M059J (cell line): Measurements from ENCODE around the gene IFRD1. TPM values are rescaled to one million over a fixed set of nuclear protein-coding genes. Genes with fewer than 3 reads are reported as not detected.
"Not testable (repeated sequence)": the region's sequence is repeated elsewhere in the genome, so short reads cannot be mapped to it uniquely, and the experiment has no call there.

Experiments used
- DNase-seq: peaks from one replicate; pipeline ENCODE4 v3.0.0-alpha.2; 2012; ENCODE audit warnings: low read depth
- total RNA-seq: library from RNA; depleted of rRNA; stranded (reverse); fragments of >200 nt; shearing (Covaris generic); gene quantifications from 2 replicates; pipeline ENCODE4 v1.2.3, GENCODE V29; 2014

IFRD1 gene
- total RNA-seq, 1 experiment from 2014 or later = 78.6 TPM

GRCh38 chr7:112442210-112442609, 8.1 kb upstream of the IFRD1 start:
- no peak for DNase-seq

- no peak for DNase-seq
These were observed 5.8 kb upstream of the IFRD1 start for GRCh38 chr7:112444505-112444904.

GRCh38 chr7:112446431-112446830, 3.8 kb upstream of the IFRD1 start:
- no peak for DNase-seq

GRCh38 chr7:112447406-112447805, 2.9 kb upstream of the IFRD1 start:
- DNase-seq = no peak

- no peak for DNase-seq
These were observed 1.9 kb upstream of the IFRD1 start for GRCh38 chr7:112448381-112448780.

GRCh38 chr7:112448891-112449290, 1.4 kb upstream of the IFRD1 start:
- peak; percentile 15 for DNase-seq

- peak; percentile 81 for DNase-seq
These were observed 907 bp upstream of the IFRD1 start for GRCh38 chr7:112449353-112449752.

- peak; percentile 98 for DNase-seq
These were observed 824 bp downstream of the IFRD1 start for GRCh38 chr7:112450807-112451761.

- peak; percentile 55 for DNase-seq
These were observed 2.0 kb downstream of the IFRD1 start for GRCh38 chr7:112452102-112452888.

GRCh38 chr7:112453505-112454171, 3.4 kb downstream of the IFRD1 start:
- peak; percentile 27 for DNase-seq

GRCh38 chr7:112454191-112454590, 3.9 kb downstream of the IFRD1 start:
- DNase-seq = not testable (repeated sequence)

GRCh38 chr7:112459645-112460044, 9.4 kb downstream of the IFRD1 start:
- DNase-seq = peak; percentile 28

- peak; percentile 82 for DNase-seq
These were observed 12.0 kb downstream of the IFRD1 start for GRCh38 chr7:112462236-112462635.

- no peak for DNase-seq
These were observed 17.6 kb downstream of the IFRD1 start for GRCh38 chr7:112467867-112468266.

GRCh38 chr7:112470194-112470593, 19.9 kb downstream of the IFRD1 start:
- DNase-seq = no peak

GRCh38 chr7:112476390-112477052, 26.3 kb downstream of the IFRD1 start:
- no peak for DNase-seq

GRCh38 chr7:112481121-112481736, 31.0 kb downstream of the IFRD1 start:
- peak; percentile 37 for DNase-seq

GRCh38 chr7:112481833-112482670, 31.8 kb downstream of the IFRD1 start:
- peak; percentile 99 for DNase-seq

- peak; percentile 98 for DNase-seq
These were observed 34.5 kb downstream of the IFRD1 start for GRCh38 chr7:112484671-112485167.

GRCh38 chr7:112485766-112486165, 35.5 kb downstream of the IFRD1 start:
- DNase-seq = no peak
